ENCODE measurements around the gene ECSCR.

DNA sequence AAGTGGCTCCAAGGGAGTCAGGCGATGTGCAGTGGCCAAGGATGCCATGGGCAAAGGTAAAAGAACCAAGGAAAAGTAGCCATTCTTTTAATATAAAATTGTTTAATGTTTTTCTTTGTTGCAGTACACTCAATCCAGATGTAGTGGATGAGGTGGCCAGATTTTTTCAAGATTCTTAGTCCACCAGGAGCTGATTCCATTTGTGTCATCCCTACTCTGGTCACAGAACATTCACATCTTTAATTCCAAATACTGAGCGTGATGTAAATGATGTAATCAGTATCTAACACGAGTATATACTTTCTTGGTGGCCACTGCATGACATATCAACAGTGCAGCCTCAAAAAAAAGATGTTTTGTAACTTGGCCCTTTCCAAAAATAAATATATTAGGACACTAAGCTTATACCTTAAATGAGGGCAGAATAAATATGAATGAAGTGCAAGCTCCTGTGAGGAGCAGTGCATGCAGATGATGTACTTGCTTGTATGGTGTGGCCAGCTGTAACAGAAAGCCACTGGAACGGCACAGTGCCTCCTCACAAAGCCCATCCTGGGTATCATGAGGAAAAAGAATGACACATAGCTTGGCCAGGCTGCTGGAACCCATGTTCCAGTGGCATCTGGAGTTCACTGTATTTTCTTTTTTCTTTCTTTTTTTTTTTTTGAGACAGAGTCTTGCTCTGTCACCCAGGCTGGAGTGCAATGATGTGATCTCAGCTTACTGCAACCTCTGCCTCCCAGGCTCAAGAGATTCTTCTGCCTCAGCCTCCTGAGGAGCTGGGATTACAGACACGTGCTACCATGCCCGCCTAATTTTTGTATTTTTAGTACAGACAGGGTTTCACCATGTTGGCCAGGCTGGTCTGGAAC is 52.2 kb downstream of the ECSCR start:
- TF ChIP-seq, protein P1, sequence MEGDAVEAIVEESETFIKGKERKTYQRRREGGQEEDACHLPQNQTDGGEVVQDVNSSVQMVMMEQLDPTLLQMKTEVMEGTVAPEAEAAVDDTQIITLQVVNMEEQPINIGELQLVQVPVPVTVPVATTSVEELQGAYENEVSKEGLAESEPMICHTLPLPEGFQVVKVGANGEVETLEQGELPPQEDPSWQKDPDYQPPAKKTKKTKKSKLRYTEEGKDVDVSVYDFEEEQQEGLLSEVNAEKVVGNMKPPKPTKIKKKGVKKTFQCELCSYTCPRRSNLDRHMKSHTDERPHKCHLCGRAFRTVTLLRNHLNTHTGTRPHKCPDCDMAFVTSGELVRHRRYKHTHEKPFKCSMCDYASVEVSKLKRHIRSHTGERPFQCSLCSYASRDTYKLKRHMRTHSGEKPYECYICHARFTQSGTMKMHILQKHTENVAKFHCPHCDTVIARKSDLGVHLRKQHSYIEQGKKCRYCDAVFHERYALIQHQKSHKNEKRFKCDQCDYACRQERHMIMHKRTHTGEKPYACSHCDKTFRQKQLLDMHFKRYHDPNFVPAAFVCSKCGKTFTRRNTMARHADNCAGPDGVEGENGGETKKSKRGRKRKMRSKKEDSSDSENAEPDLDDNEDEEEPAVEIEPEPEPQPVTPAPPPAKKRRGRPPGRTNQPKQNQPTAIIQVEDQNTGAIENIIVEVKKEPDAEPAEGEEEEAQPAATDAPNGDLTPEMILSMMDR (IDR thresholded peaks at IDR 0.05; ENCODE audit: extremely low read depth in 1 of 2, insufficient read depth in 1 of 2, low read depth in 1 of 2, low read length in 2 of 2) = no peak
- TF ChIP-seq POLR2A (IDR thresholded peaks at IDR 0.05; ENCODE audit: low read depth, low read length) (no peak), POLR2AphosphoS5 (IDR thresholded peaks at IDR 0.05; ENCODE audit: insufficient read depth, low read depth, low read length) (no peak), EZH2 (IDR thresholded peaks at IDR 0.05; ENCODE audit: borderline replicate concordance, low read depth, low read length, severe bottlenecking) (no peak)
